Right cardiac atrium (tissue), 5 donors: ENCODE measurements around the gene TMEM19. TPM values are rescaled to one million over a fixed set of nuclear protein-coding genes. Genes with fewer than 3 reads are reported as not detected.
"Not testable (repeated sequence)": the region's sequence is repeated elsewhere in the genome, so short reads cannot be mapped to it uniquely, and the experiment has no call there.

Source experiments
- ATAC-seq, 2 donors: fragments of 200-7000 bp; cut with Tn5 transposase; one replicate each; pipeline versions ENCODE4 v1.8.0 to v1.9.1; 2020; ENCODE audit warnings: moderate library complexity in 2 of 2, mild to moderate bottlenecking in 1 of 2
- DNase-seq, 3 donors: peaks; one replicate each; pipeline ENCODE4 v3.0.0-alpha.2; 2020
- H3K27ac ChIP-seq: one replicate; pipeline ENCODE4 v1.5.1; 2013; ENCODE audit warnings: mild to moderate bottlenecking, low read length, control low read depth, moderate library complexity
- H3K27me3 ChIP-seq: one replicate; pipeline ENCODE4 v1.6.1; 2013; ENCODE audit not compliant: control insufficient read depth, insufficient read depth
- H3K4me1 ChIP-seq: one replicate; pipeline ENCODE4 v1.6.1; 2013; ENCODE audit warnings: low read length; ENCODE audit not compliant: control insufficient read depth, insufficient read depth
- H3K4me3 ChIP-seq: one replicate; pipeline ENCODE4 v1.5.1; 2013; ENCODE audit warnings: low read length, control low read depth
- H3K9me3 ChIP-seq: one replicate; pipeline ENCODE4 v1.6.1; 2013; ENCODE audit warnings: low read length; ENCODE audit not compliant: control insufficient read depth
- WGBS: extraction: QIAGEN DNeasy Blood & Tissue Kit; methylation state at CpG from one replicate; pipeline ENCODE4 v1.1.7; 2013; 5-methylcytosine and 5-hydroxymethylcytosine counted together
- intact Hi-C, 4 donors: fragments of 100-400 bp; cut with DNase I; formaldehyde crosslinking; loops; one replicate each; pipeline versions ENCODE4 v1.11.0 to v1.14.0; 2022 to 2023
- polyA plus RNA-seq: library from polyadenylated mRNA; stranded (reverse); fragments of 200-250 nt; gene quantifications from one replicate; pipeline ENCODE4 v1.2.3, GENCODE V29; 2013
- total RNA-seq, 4 donors: library from RNA; stranded (reverse); fragmentation: NEBNext Ultra II Directional; extraction: Animal tissue kit (Norgen Biotek cat#: 25700); gene quantifications; one replicate each; pipeline ENCODE4 v1.2.1, GENCODE V29; 2021
- donor health status: healthy with polysubstance abuse.
- donor health status: DM: no; HTN: yes; CAD: no.
- donor health status: DM: no; HTN: no; CAD: no.
- donor health status: DM: no; HTN: yes; CAD: no; lungs with severe emphysema.
- donor health status: DM: yes; HTN: yes; CAD: no.

TMEM19 gene
- total and polyA plus RNA-seq, 5 donors: 14.0 to 31.3 (median 28.9) TPM

- WGBS: 91% methylated on average over 4 of the region's 4 CpGs
- H3K9me3 ChIP-seq: no peaks in the 10 kb centered on the region
- intact Hi-C loops: no loop called here
- ATAC-seq (no peak), DNase-seq (no peak)
- H3K27ac ChIP-seq: no peak overlapping the region
- H3K4me1 ChIP-seq: peaks cover 4% of the 10 kb centered on the region
- no peaks in the 10 kb centered on the region for H3K27me3 ChIP-seq
- H3K4me3 ChIP-seq: no peak overlapping the region
These were observed 5.7 kb downstream of the TMEM19 start for GRCh38 chr12:71691504-71692129.

- Histone ChIP-seq H3K27me3 (no peaks in the 10 kb centered on the region), H3K4me1 (peaks cover 4% of the 10 kb centered on the region), H3K4me3 (no peak overlapping the region), H3K27ac (no peak overlapping the region), H3K9me3 (no peaks in the 10 kb centered on the region)
- 96% methylated on average over 7 of the region's 7 CpGs for WGBS
- ATAC-seq: no peak
- no peak for DNase-seq
- intact Hi-C loops: no loop called here
These were observed 7.2 kb downstream of the TMEM19 start for GRCh38 chr12:71693126-71693525.

GRCh38 chr12:71693651-71694050 lies 7.8 kb downstream of the TMEM19 start:
- 89% methylated on average over 5 of the region's 5 CpGs for WGBS
- intact Hi-C loops, H3K4me1 ChIP-seq, DNase-seq, H3K4me3 ChIP-seq, H3K27ac ChIP-seq, H3K9me3 ChIP-seq, ATAC-seq, H3K27me3 ChIP-seq: not testable (repeated sequence)

GRCh38 chr12:71694099-71694820 lies 8.4 kb downstream of the TMEM19 start:
- intact Hi-C loops: no loop called here
- Histone ChIP-seq H3K27ac (peak overlapping the region; percentile 77), H3K4me1 (peaks cover 4% of the 10 kb centered on the region), H3K9me3 (no peaks in the 10 kb centered on the region), H3K4me3 (no peak overlapping the region), H3K27me3 (no peaks in the 10 kb centered on the region)
- ATAC-seq (peak; percentile 68 to 79), DNase-seq (no peak)
- 91% methylated on average over 1 of the region's 1 CpG for WGBS

- no peak for DNase-seq
- ATAC-seq: no peak
- intact Hi-C loops: no loop called here
- Histone ChIP-seq H3K9me3 (no peaks in the 10 kb centered on the region), H3K27ac (no peak overlapping the region), H3K4me3 (no peak overlapping the region), H3K4me1 (peaks cover 4% of the 10 kb centered on the region), H3K27me3 (no peaks in the 10 kb centered on the region)
- WGBS: 94% methylated on average over 1 of the region's 1 CpG
These were observed 9.9 kb downstream of the TMEM19 start for GRCh38 chr12:71695782-71696181.

GRCh38 chr12:71702181-71702580 lies 16.3 kb downstream of the TMEM19 start:
- DNase-seq, H3K4me1 ChIP-seq, ATAC-seq, H3K4me3 ChIP-seq, H3K27ac ChIP-seq, H3K9me3 ChIP-seq, H3K27me3 ChIP-seq, intact Hi-C loops: not testable (repeated sequence)
- WGBS: 95% methylated on average over 8 of the region's 8 CpGs

- no peaks in the 10 kb centered on the region for H3K9me3 ChIP-seq
- intact Hi-C loops: no loop called here
- H3K27me3 ChIP-seq: no peaks in the 10 kb centered on the region
- H3K4me3 ChIP-seq: no peak overlapping the region
- 99% methylated on average over 5 of the region's 5 CpGs for WGBS
- ATAC-seq (no peak), DNase-seq (no peak)
- H3K4me1 ChIP-seq: no peaks in the 10 kb centered on the region
- no peak overlapping the region for H3K27ac ChIP-seq
These were observed 16.7 kb downstream of the TMEM19 start for GRCh38 chr12:71702590-71702989.

GRCh38 chr12:71703206-71703605 lies 17.3 kb downstream of the TMEM19 start:
- intact Hi-C loops: no loop called here
- H3K4me3 ChIP-seq: no peak overlapping the region
- no peaks in the 10 kb centered on the region for H3K9me3 ChIP-seq
- no peaks in the 10 kb centered on the region for H3K4me1 ChIP-seq
- DNase-seq: no peak
- no peak overlapping the region for H3K27ac ChIP-seq
- 72% methylated on average over 2 of the region's 2 CpGs for WGBS
- no peaks in the 10 kb centered on the region for H3K27me3 ChIP-seq
- no peak for ATAC-seq

GRCh38 chr12:71704920-71705319 lies 19.0 kb downstream of the TMEM19 start:
- DNase-seq (no peak), ATAC-seq (no peak)
- Histone ChIP-seq H3K27me3 (no peaks in the 10 kb centered on the region), H3K27ac (no peak overlapping the region), H3K4me3 (no peak overlapping the region), H3K4me1 (no peaks in the 10 kb centered on the region), H3K9me3 (no peaks in the 10 kb centered on the region)
- 87% methylated on average over 2 of the region's 2 CpGs for WGBS
- intact Hi-C loops: no loop called here

GRCh38 chr12:71708658-71709057 lies 22.8 kb downstream of the TMEM19 start:
- intact Hi-C loops: no loop called here
- Histone ChIP-seq H3K9me3 (no peaks in the 10 kb centered on the region), H3K27me3 (no peaks in the 10 kb centered on the region), H3K4me3 (no peak overlapping the region), H3K4me1 (no peaks in the 10 kb centered on the region), H3K27ac (no peak overlapping the region)
- DNase-seq (no peak), ATAC-seq (no peak)
- WGBS: 96% methylated on average over 1 of the region's 1 CpG

GRCh38 chr12:71710276-71711125 lies 24.6 kb downstream of the TMEM19 start:
- Histone ChIP-seq H3K9me3 (no peaks in the 10 kb centered on the region), H3K4me3 (no peak overlapping the region), H3K27ac (no peak overlapping the region), H3K27me3 (no peaks in the 10 kb centered on the region), H3K4me1 (no peaks in the 10 kb centered on the region)
- DNase-seq (no peak), ATAC-seq (no peak)
- 94% methylated on average over 7 of the region's 7 CpGs for WGBS
- intact Hi-C loops: no loop called here
